GM18951 (cell line): ENCODE measurements around the gene EMILIN3.

Experiments used
- POLR2A ChIP-seq: IDR thresholded peaks from 4 replicates; pipeline ENCODE4 v1.6.1; 2011; ENCODE audit warnings: mild to moderate bottlenecking; ENCODE audit not compliant: insufficient read length, insufficient read depth; ENCODE audit errors: extremely low read depth
- in situ Hi-C: fragments of 300-500 bp; cut with MboI; formaldehyde crosslinking; loops from one replicate; pipeline ENCODE4 v1.12.0; 2022; ENCODE audit warnings: low sequenced_read_pairs, mixed read lengths, inconsistent platforms; ENCODE audit not compliant: unreplicated experiment

The EMILIN3 gene

DNA sequence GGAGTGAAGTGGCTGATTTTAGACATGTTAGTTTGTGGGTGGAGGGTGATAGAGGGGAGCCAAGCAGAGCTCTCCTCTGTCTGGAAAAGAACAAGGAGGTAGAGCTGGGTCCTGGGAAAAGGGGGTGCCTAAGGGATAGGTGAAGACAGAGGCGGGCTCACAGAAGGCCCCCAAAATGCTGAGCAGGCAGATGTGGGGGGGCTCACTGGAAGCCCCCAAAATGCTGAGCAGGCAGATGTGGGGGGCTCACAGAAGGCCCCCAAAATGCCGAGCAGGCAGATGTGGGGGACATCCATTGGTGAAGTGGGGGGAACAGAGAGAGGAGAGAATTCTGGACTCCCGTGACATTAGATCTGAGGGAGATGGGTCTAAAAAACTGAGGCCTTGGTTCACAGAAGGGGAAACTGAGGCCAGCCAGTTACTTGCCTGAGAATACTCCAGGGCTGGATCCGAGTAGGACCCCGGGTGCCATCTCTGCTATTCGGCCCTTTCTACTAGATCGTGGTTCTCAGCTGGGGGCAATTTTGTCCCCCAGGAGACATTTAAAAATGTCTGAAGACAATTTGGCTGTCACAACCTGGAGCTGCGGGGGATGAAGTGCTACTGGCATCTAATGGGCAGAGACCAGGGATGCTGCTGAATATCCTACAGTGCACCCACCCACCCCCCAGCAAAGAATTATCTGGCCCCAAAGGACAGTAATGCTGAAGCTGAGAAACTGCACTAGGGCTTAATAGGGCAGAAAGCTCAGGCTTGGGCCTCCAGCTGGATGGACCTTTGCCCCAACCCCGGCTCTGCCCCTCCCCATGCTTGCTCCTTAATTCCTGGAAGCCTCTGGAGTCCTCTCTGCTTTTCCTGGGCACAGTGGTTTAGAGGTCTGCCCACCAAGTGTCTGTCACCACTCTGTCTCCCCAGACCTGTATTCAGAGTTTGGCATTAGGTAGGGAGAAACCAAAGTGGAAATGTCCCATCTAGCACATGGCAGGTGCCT is 23.8 kb downstream of the EMILIN3 start:
- no peak for TF ChIP-seq POLR2A
- in situ Hi-C loops, result no loop called here

DNA sequence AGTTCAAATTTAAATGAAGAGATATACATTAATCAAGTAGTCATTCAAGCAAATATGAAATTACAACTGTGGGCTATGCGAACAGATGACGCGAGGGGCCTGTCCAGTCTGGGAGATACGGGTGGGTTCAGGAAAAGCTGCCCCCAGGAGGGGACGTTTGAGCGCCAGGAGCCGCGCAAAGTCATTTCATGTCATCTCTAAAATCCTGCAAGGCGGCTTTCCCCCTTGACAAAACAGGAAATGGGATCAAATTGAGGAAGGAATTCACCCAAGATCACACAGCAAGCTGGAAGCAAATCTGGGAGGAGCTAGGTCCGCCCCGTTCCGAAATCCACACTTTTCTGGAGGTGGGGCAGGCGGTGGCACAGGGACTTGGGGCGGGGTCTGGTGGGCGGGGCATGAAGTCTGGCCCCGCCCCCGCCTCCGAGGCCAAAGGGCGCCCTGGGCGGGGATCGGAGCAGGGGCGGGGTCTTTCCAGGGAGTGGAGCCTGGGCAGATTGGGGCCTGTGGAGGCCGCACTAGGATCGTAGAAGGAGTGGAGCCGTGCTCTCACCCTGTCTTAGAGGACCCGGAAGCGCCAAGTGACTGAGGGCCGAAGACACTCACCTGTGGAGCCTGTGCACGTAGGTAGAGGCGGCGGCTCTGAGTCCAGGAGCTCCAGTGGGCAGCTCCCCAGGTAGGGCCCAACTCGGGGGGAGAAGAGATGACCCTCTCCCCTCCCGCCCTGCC is 26.1 kb downstream of the EMILIN3 start, which contains the start of gene LPIN3:
Gene LPIN3 (plus strand): TSS at position 495 of the 729 bp plus-strand sequence. CDS start 4,983 bp downstream, outside the sequence.
- in situ Hi-C loops, result no loop called here
- no peak for TF ChIP-seq POLR2A

- TF ChIP-seq POLR2A, result no peak
- in situ Hi-C loops, result loop anchor here (5.0 to 10.0 kb wide), 2 partner anchors 168 to 365 kb away; no protein-coding TSS in a partner anchor
These were observed 26.7 kb downstream of the EMILIN3 start for GRCh38 chr20:41339957-41340326.

- in situ Hi-C loops, result loop anchor here (5.0 to 10.0 kb wide), 2 partner anchors 165 to 362 kb away; no protein-coding TSS in a partner anchor
- TF ChIP-seq POLR2A, result no peak
These were observed 29.7 kb downstream of the EMILIN3 start for GRCh38 chr20:41336711-41337492.

GRCh38 chr20:41335591-41335990 is 31.0 kb downstream of the EMILIN3 start:
- no peak for TF ChIP-seq POLR2A
- in situ Hi-C loops, result loop anchor here (5.0 to 10.0 kb wide), 2 partner anchors 163 to 361 kb away; no protein-coding TSS in a partner anchor

- in situ Hi-C loops, result loop anchor here (5.0 to 10.0 kb wide), 2 partner anchors 162 to 360 kb away; no protein-coding TSS in a partner anchor
- TF ChIP-seq POLR2A, result no peak
These were observed 31.9 kb downstream of the EMILIN3 start for GRCh38 chr20:41334443-41335421.

DNA sequence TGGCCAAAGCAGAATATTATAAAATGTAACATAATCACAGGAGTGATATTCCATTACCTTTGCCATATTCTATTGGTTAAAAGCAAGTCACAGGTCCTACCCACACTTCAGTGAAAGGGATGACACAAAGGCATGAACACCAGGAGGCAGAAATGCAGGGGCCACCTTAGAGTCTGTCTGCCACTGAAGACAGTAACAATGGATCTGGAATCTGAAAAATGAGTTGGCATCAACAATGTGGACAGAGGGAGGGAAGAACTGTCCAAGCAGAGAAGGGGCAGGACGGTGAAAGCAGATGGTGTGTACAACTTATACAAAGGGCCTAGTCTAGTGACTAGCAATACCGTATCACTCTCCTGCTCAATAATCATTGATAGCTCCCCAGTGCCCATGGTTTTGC is 32.6 kb downstream of the EMILIN3 start:
- in situ Hi-C loops, result loop anchor here (10.0 kb wide), 1 partner anchor 359 kb away; no protein-coding TSS in a partner anchor
- no peak for TF ChIP-seq POLR2A

DNA sequence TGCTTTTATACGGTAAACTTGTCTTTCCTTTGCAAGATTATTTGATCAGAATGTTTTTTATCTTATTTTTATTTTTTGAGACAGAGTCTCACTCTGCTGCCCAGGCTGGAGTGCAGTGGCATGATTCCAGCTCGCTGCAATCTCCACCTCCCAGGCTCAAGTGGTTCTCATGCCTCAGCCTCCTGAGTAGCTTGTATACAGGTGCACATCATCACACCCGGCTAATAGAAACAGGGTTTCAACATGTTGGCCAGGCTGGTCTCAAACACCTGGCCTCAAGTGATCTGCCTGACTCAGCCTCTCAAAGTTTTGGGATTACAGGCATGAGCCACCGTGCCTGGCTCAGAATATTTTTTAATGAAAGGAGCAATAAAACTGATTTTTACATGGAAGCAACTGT is 34.9 kb downstream of the EMILIN3 start:
- in situ Hi-C loops, result loop anchor here (10.0 kb wide), 1 partner anchor 357 kb away; no protein-coding TSS in a partner anchor
- TF ChIP-seq POLR2A, result no peak

DNA sequence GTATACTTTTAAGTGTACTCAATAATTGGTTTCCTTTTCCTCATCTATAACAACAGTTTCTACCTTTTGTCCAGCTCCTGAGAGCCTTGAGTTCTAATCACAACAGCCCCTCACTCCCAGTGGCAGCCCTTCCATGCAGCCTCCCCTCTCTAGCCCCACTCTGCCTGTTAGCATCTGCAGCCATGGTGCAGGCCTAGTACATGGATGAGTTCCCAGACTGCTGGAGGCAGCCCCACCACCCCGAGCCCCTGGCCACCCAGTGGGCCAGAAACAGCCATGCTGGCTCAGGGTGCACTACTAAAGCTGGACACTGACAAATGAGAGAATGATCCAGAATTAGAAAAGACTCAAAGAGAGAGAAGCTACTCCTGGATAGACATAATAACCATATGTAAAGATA is 35.7 kb downstream of the EMILIN3 start:
- in situ Hi-C loops, result loop anchor here (10.0 kb wide), 1 partner anchor 356 kb away; no protein-coding TSS in a partner anchor
- TF ChIP-seq POLR2A, result no peak

DNA sequence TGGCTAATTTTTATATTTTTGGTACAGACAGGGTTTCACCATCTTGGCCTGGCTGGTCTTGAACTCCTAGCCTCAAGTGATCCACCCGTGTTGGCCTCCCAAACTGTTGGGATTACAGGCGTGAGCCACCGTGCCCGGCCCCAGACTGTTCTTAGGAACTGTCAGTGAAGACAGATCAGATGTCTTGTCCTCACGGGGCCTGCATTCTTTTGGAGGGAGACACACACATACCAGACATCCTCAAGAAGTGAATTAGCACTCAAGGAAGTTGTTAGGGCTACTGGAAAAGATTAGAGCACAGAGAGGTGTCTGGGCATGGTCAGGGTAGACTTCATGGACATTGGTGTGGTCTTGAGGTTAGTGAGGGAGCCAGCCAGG is 36.3 kb downstream of the EMILIN3 start:
- TF ChIP-seq POLR2A, result no peak

DNA sequence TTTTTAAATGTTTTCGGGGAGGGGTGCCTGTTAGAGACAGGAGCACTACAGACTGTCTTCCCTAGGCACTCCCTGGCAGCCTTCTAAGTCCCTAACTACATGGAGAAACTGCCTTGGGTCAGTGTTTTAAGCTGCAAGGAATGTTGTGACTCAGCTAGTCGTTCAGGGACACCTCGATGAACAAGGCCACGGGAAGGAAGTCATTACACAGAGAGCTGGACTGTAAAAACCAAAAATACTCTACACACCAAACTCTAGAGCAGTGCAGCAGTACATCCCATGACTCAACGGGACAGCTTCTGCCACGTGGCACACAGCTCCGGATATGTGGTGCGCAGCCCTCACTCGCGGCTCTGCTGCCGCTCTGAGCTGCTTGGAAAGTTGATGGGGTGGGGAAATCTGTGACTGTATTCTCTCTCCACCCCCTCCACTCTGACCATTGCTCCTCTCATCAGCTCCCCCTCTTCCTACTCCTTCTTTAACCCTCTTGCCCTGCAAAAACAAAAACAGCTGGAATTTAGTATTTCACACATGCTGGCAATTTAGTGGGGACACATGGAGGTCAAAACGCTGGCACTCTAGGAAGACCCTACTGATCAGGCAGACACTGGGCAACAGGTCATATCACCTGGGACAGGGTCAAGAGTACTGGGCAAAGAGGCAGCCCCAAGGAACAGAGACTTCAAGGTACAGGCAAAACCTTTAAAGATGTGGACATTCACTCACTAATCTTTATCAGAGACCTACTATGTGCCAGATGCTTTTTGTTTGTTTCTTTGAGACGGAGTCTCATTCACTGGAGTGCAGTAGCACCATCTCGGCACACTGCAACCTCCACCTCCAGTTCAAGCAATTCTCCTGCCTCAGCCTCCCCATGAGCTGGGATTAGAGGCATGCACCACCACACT is 36.9 kb downstream of the EMILIN3 start:
- TF ChIP-seq POLR2A, result peak; percentile 29
- in situ Hi-C loops, result loop anchor here (10.0 kb wide), 1 partner anchor 355 kb away; no protein-coding TSS in a partner anchor

More for the DNA sequence above, 36.3 kb downstream of the EMILIN3 start:
- in situ Hi-C loops, result loop anchor here (10.0 kb wide), 1 partner anchor 356 kb away; no protein-coding TSS in a partner anchor
